H9 (cell line): ENCODE results near the gene MBP. TPM values are rescaled to one million over a fixed set of nuclear protein-coding genes. Genes with fewer than 3 reads are reported as not detected.

ENCODE experiments used
- DNase-seq: peaks from one replicate; pipeline ENCODE4 v3.0.0-alpha.2; 2017
- H2AFZ ChIP-seq: one replicate; pipeline ENCODE4 v1.6.1; 2013; ENCODE audit warnings: mild to moderate bottlenecking, low read length, control low read depth, moderate library complexity
- H2AK5ac ChIP-seq: 2 replicates; pipeline ENCODE4 v1.6.1; 2013; ENCODE audit warnings: low read length, control low read depth, mixed read lengths; ENCODE audit not compliant: insufficient read length
- H2BK120ac ChIP-seq: one replicate; pipeline ENCODE4 v1.6.1; 2013; ENCODE audit warnings: low read depth, mild to moderate bottlenecking, low read length, control low read depth, inconsistent platforms; ENCODE audit not compliant: poor library complexity, severe bottlenecking
- H2BK12ac ChIP-seq: 2 replicates; pipeline ENCODE4 v1.6.1; 2013; ENCODE audit warnings: low read length, control low read depth, mixed read lengths, low read depth; ENCODE audit not compliant: insufficient read length
- H2BK15ac ChIP-seq: 2 replicates; pipeline ENCODE4 v1.6.1; 2013; ENCODE audit warnings: low read depth, low read length, control low read depth
- H2BK20ac ChIP-seq: one replicate; pipeline ENCODE4 v1.6.1; 2013; ENCODE audit warnings: low read depth, mild to moderate bottlenecking, low read length, control low read depth, inconsistent platforms; ENCODE audit not compliant: poor library complexity, severe bottlenecking
- H2BK5ac ChIP-seq: 2 replicates; pipeline ENCODE4 v1.6.1; 2013; ENCODE audit warnings: low read length, control low read depth, mixed read lengths; ENCODE audit not compliant: insufficient read length
- H3K14ac ChIP-seq: 2 replicates; pipeline ENCODE4 v1.6.1; 2013; ENCODE audit warnings: low read length, control low read depth; ENCODE audit not compliant: insufficient read depth
- H3K18ac ChIP-seq: 2 replicates; pipeline ENCODE4 v1.6.1; 2013; ENCODE audit warnings: low read depth, mild to moderate bottlenecking, mixed read lengths, low read length, control low read depth; ENCODE audit not compliant: insufficient read length
- H3K23ac ChIP-seq: 2 replicates; pipeline ENCODE4 v1.6.1; 2013; ENCODE audit warnings: low read length, control low read depth, mixed read lengths, low read depth; ENCODE audit not compliant: insufficient read length
- H3K23me2 ChIP-seq: 2 replicates; pipeline ENCODE4 v1.6.1; 2013; ENCODE audit warnings: low read depth, mild to moderate bottlenecking, mixed read lengths, low read length, control low read depth; ENCODE audit not compliant: insufficient read length, poor library complexity, severe bottlenecking
- H3K27ac ChIP-seq: 2 replicates; pipeline ENCODE4 v1.5.1; 2013; ENCODE audit warnings: low read length, control low read depth, mixed read lengths, low read depth; ENCODE audit not compliant: insufficient read length
- H3K27me3 ChIP-seq: 2 replicates; pipeline ENCODE4 v1.6.1; 2013; ENCODE audit warnings: low read length, control low read depth, inconsistent platforms; ENCODE audit not compliant: insufficient read depth
- H3K4ac ChIP-seq: 2 replicates; pipeline ENCODE4 v1.6.1; 2013; ENCODE audit warnings: low read depth, mild to moderate bottlenecking, control low read depth, inconsistent platforms, low read length, moderate library complexity
- H3K4me1 ChIP-seq: 2 replicates; pipeline ENCODE4 v1.6.1; 2013; ENCODE audit warnings: low read length, control low read depth, inconsistent platforms; ENCODE audit not compliant: insufficient read depth
- H3K4me2 ChIP-seq: 2 replicates; pipeline ENCODE4 v1.6.1; 2013; ENCODE audit warnings: low read length, control low read depth, mixed read lengths; ENCODE audit not compliant: insufficient read length, insufficient read depth
- H3K56ac ChIP-seq: 2 replicates; pipeline ENCODE4 v1.6.1; 2013; ENCODE audit warnings: low read depth, mild to moderate bottlenecking, mixed read lengths, low read length, control low read depth; ENCODE audit not compliant: insufficient read length
- H3K79me1 ChIP-seq: 2 replicates; pipeline ENCODE4 v1.6.1; 2013; ENCODE audit warnings: low read depth, mild to moderate bottlenecking, moderate library complexity, low read length, control low read depth, inconsistent platforms; ENCODE audit not compliant: insufficient read depth, poor library complexity, severe bottlenecking
- H3K79me2 ChIP-seq: 2 replicates; pipeline ENCODE4 v1.6.1; 2013; ENCODE audit warnings: low read length, control low read depth, inconsistent platforms; ENCODE audit not compliant: insufficient read depth
- H3K9ac ChIP-seq: 2 replicates; pipeline ENCODE4 v1.6.1; 2013; ENCODE audit warnings: low read length, control low read depth, mixed read lengths; ENCODE audit not compliant: insufficient read length; ENCODE audit errors: extremely low read depth
- H3K9me3 ChIP-seq: one replicate; pipeline ENCODE4 v1.6.1; 2013; ENCODE audit warnings: low read depth, low read length, inconsistent platforms; ENCODE audit not compliant: control insufficient read depth
- H3T11ph ChIP-seq: one replicate; pipeline ENCODE4 v1.6.1; 2013; ENCODE audit warnings: mild to moderate bottlenecking, low read length, control low read depth, inconsistent platforms
- H4K20me1 ChIP-seq: one replicate; pipeline ENCODE4 v1.6.1; 2013; ENCODE audit not compliant: control insufficient read depth, insufficient read length, insufficient read depth
- H4K5ac ChIP-seq: 2 replicates; pipeline ENCODE4 v1.6.1; 2013; ENCODE audit warnings: low read depth, mild to moderate bottlenecking, mixed read lengths, low read length, control low read depth; ENCODE audit not compliant: insufficient read length
- H4K8ac ChIP-seq: replicated peaks from 2 replicates; pipeline ENCODE4 v1.6.1; 2013; ENCODE audit warnings: low read length, control low read depth, mixed read lengths, low read depth; ENCODE audit not compliant: insufficient read length
- H4K91ac ChIP-seq: 2 replicates; pipeline ENCODE4 v1.6.1; 2013; ENCODE audit warnings: low read depth, mild to moderate bottlenecking, moderate library complexity, mixed read lengths, low read length, control low read depth; ENCODE audit not compliant: insufficient read length
- H3K27ac Mint-ChIP-seq, 3 experiments: 2 replicates in 2 of 3; 3 replicates in 1 of 3; pipeline ENCODE4 v1.8.0; 2020 to 2021; ENCODE audit warnings: mixed read lengths in 3 of 3, mild to moderate bottlenecking in 1 of 3, moderate library complexity in 1 of 3
- H3K27me3 Mint-ChIP-seq: 2 replicates; pipeline ENCODE4 v1.8.0; 2021; ENCODE audit warnings: low read depth, mild to moderate bottlenecking, moderate library complexity, mixed read lengths
- H3K36me3 Mint-ChIP-seq, 3 experiments: 2 replicates in 2 of 3; 3 replicates in 1 of 3; pipeline ENCODE4 v1.8.0; 2020 to 2021; ENCODE audit warnings: low read depth in 3 of 3, mixed read lengths in 3 of 3; ENCODE audit not compliant: insufficient read depth in 1 of 3
- H3K4me1 Mint-ChIP-seq, 2 experiments: 2 replicates each; pipeline ENCODE4 v1.8.0; 2020; ENCODE audit warnings: mixed read lengths in 2 of 2
- H3K4me3 Mint-ChIP-seq, 2 experiments: 2 replicates in 1 of 2; 3 replicates in 1 of 2; pipeline ENCODE4 v1.8.0; 2020 to 2021; ENCODE audit warnings: mild to moderate bottlenecking in 2 of 2, mixed read lengths in 2 of 2, moderate library complexity in 1 of 2
- H3K9me3 Mint-ChIP-seq, 2 experiments: 2 replicates in 1 of 2; 3 replicates in 1 of 2; pipeline ENCODE4 v1.8.0; 2020; ENCODE audit warnings: mild to moderate bottlenecking in 2 of 2, mixed read lengths in 2 of 2, moderate library complexity in 1 of 2
- CTCF ChIP-seq: fragments of 200-600 bp; sonication (generic); conservative IDR thresholded peaks from 3 replicates; pipeline ENCODE4 v1.8.0; 2021; ENCODE audit warnings: antibody characterized with exemption, mild to moderate bottlenecking
- WGBS: extraction: QIAGEN DNeasy Blood & Tissue Kit; methylation state at CpG from one replicate; pipeline ENCODE4 v1.1.7; 2013; ENCODE audit warnings: missing lambda C conversion rate, low lambda C conversion rate, mixed read lengths; ENCODE audit not compliant: insufficient read length; ENCODE audit errors: extremely low coverage; 5-methylcytosine and 5-hydroxymethylcytosine counted together
- total RNA-seq: library from RNA; stranded (reverse); gene quantifications from 2 replicates; pipeline ENCODE4 v1.2.1, GENCODE V29; 2021

The MBP gene
- total RNA-seq, 1 experiment from 2014 or later: 8.6 TPM

GRCh38 chr18:77065221-77065981 lies 67.2 kb downstream of the MBP start:
- H3K27ac ChIP-seq: no peak overlapping the region
- H3K9me3 Mint-ChIP-seq: no peaks in the 10 kb centered on the region
- H4K20me1 ChIP-seq: no peaks in the 10 kb centered on the region
- H3K27ac Mint-ChIP-seq: no peak overlapping the region
- no peak overlapping the region for H3K4me2 ChIP-seq
- no peak overlapping the region for H2BK12ac ChIP-seq
- no peak overlapping the region for H3K23ac ChIP-seq
- peaks cover 0 to 5% (median 0%) of the 10 kb centered on the region in 3 experiments; a peak in 2 of 7 replicates for H3K36me3 Mint-ChIP-seq
- H3K18ac ChIP-seq: no peak overlapping the region
- H4K91ac ChIP-seq: no peak overlapping the region
- H3K4me3 Mint-ChIP-seq: no peak overlapping the region
- no peak overlapping the region for H2BK15ac ChIP-seq
- no peaks in the 10 kb centered on the region for H3K27me3 ChIP-seq
- no peak overlapping the region for H3K9ac ChIP-seq
- H3K4me1 ChIP-seq: no peaks in the 10 kb centered on the region; the same call in 1 of the 2 replicates
- no peak overlapping the region for H3K14ac ChIP-seq
- no peak overlapping the region for H2BK120ac ChIP-seq
- no peak overlapping the region for H2AFZ ChIP-seq
- no peaks in the 10 kb centered on the region for H3K23me2 ChIP-seq
- H3T11ph ChIP-seq: no peak overlapping the region
- no peak overlapping the region for H2BK20ac ChIP-seq
- H3K56ac ChIP-seq: no peak overlapping the region
- H3K79me1 ChIP-seq: no peaks in the 10 kb centered on the region
- H4K8ac ChIP-seq: no peak overlapping the region
- H3K9me3 ChIP-seq: no peaks in the 10 kb centered on the region
- no CpG with 5 or more reads among the region's 13 CpGs for WGBS
- no peak overlapping the region for H4K5ac ChIP-seq
- DNase-seq: no peak
- no peaks in the 10 kb centered on the region for H3K27me3 Mint-ChIP-seq
- H3K4me1 Mint-ChIP-seq: peaks cover 28 to 38% of the 10 kb centered on the region in 2 experiments
- H2BK5ac ChIP-seq: no peak overlapping the region
- H3K4ac ChIP-seq: no peak overlapping the region
- H2AK5ac ChIP-seq: no peak overlapping the region
- no peaks in the 10 kb centered on the region for H3K79me2 ChIP-seq
- no peak for TF ChIP-seq CTCF
